B cell (primary cell): ENCODE data around the gene ACAN.

Source experiments
- CTCF ChIP-seq: fragments of 200-600 bp; IDR thresholded peaks from one replicate; pipeline ENCODE4 v1.8.0; 2022; ENCODE audit warnings: antibody characterized with exemption, mild to moderate bottlenecking
- EZH2 ChIP-seq: IDR thresholded peaks from 2 replicates; pipeline ENCODE4 v1.6.1; 2012; ENCODE audit warnings: borderline replicate concordance, low read depth, mild to moderate bottlenecking, moderate library complexity, low read length; ENCODE audit not compliant: insufficient read depth, poor library complexity, severe bottlenecking

GRCh38 chr15:88782465-88782864, 20.8 kb upstream of the ACAN start:
- TF ChIP-seq CTCF (no peak), EZH2 (no peak)
